Measurements from ENCODE around the gene ZMIZ1.

The ZMIZ1 gene

GRCh38 chr10:79065853-79066252 is 2.9 kb upstream of the ZMIZ1 start:
- in situ Hi-C loops (cut with HindIII; ENCODE audit: low pct_ligation_motif_present, low sequenced_read_pairs): no loop called here
- no peaks in the 10 kb centered on the region for H3K27me3 ChIP-seq (replicated peaks)
- H3K36me3 ChIP-seq (replicated peaks): no peaks in the 10 kb centered on the region
- DNase-seq: no peak
- H3K27ac ChIP-seq: no peak overlapping the region
- no peak overlapping the region for H3K4me3 ChIP-seq (ENCODE audit: low read depth, low read length)
- no peak for TF ChIP-seq CTCF (IDR thresholded peaks at IDR 0.05; ENCODE audit: low read depth, low read length, missing control alignments)

- in situ Hi-C loops (cut with HindIII; ENCODE audit: low pct_ligation_motif_present, low sequenced_read_pairs): no loop called here
- DNase-seq: no peak
- H3K4me3 ChIP-seq (ENCODE audit: low read depth, low read length): peak overlapping the region; percentile 57
Observed at GRCh38 chr10:79066411-79067240, 2.1 kb upstream of the ZMIZ1 start.

GRCh38 chr10:79067241-79068202 is 1.2 kb upstream of the ZMIZ1 start:
- no peaks in the 10 kb centered on the region for H3K36me3 ChIP-seq (replicated peaks)
- in situ Hi-C loops (cut with HindIII; ENCODE audit: low pct_ligation_motif_present, low sequenced_read_pairs): no loop called here
- peak; percentile 73 for DNase-seq
- H3K27ac ChIP-seq: no peak overlapping the region
- H3K27me3 ChIP-seq (replicated peaks): no peaks in the 10 kb centered on the region
- TF ChIP-seq CTCF (IDR thresholded peaks at IDR 0.05; ENCODE audit: low read depth, low read length, missing control alignments): peak; percentile 35
- H3K4me3 ChIP-seq (ENCODE audit: low read depth, low read length): peak overlapping the region; percentile 57

More at GRCh38 chr10:79066411-79067240, 2.1 kb upstream of the ZMIZ1 start:
- no peak overlapping the region for H3K27ac ChIP-seq
- H3K36me3 ChIP-seq (replicated peaks): no peaks in the 10 kb centered on the region
- TF ChIP-seq CTCF (IDR thresholded peaks at IDR 0.05; ENCODE audit: low read depth, low read length, missing control alignments): peak; percentile 55
- H3K27me3 ChIP-seq (replicated peaks): no peaks in the 10 kb centered on the region

- in situ Hi-C loops (cut with HindIII; ENCODE audit: low pct_ligation_motif_present, low sequenced_read_pairs): no loop called here
- H3K27ac ChIP-seq: no peak overlapping the region
- no peaks in the 10 kb centered on the region for H3K27me3 ChIP-seq (replicated peaks)
- peak overlapping the region; percentile 57 for H3K4me3 ChIP-seq (ENCODE audit: low read depth, low read length)
- no peak for DNase-seq
- H3K36me3 ChIP-seq (replicated peaks): no peaks in the 10 kb centered on the region
- peak; percentile 14 for TF ChIP-seq CTCF (IDR thresholded peaks at IDR 0.05; ENCODE audit: low read depth, low read length, missing control alignments)
Observed at GRCh38 chr10:79068203-79068561, 584 bp upstream of the ZMIZ1 start.

GRCh38 chr10:79069325-79070080 is 737 bp downstream of the ZMIZ1 start:
- DNase-seq: peak; percentile 20
- in situ Hi-C loops (cut with HindIII; ENCODE audit: low pct_ligation_motif_present, low sequenced_read_pairs): no loop called here
- Histone ChIP-seq H3K4me3 (ENCODE audit: low read depth, low read length) (peak overlapping the region; percentile 91), H3K27ac (peak overlapping the region; percentile 66), H3K27me3 (replicated peaks) (no peaks in the 10 kb centered on the region), H3K36me3 (replicated peaks) (no peaks in the 10 kb centered on the region)
- TF ChIP-seq CTCF (IDR thresholded peaks at IDR 0.05; ENCODE audit: low read depth, low read length, missing control alignments): no peak

All from brain microvascular endothelial cell (primary cell).